GM19452 (cell line): ENCODE data around the gene RPL4.
"Not testable (repeated sequence)": the region's sequence is repeated elsewhere in the genome, so short reads cannot be mapped to it uniquely, and the experiment has no call there.

Experiments used
- ATAC-seq: cut with Tn5 transposase; IDR thresholded peaks from one replicate; pipeline ENCODE4 v1.9.1; 2021; ENCODE audit not compliant: unreplicated experiment

RPL4 gene

GRCh38 chr15:66491846-66492245 is 12.8 kb downstream of the RPL4 start:
- no peak for ATAC-seq

GRCh38 chr15:66489179-66489791 is 15.4 kb downstream of the RPL4 start:
- ATAC-seq = no peak

- no peak for ATAC-seq
These were observed 16.1 kb downstream of the RPL4 start for GRCh38 chr15:66488525-66488924.

- no peak for ATAC-seq
These were observed 17.8 kb downstream of the RPL4 start for GRCh38 chr15:66486887-66487286.

GRCh38 chr15:66484539-66485112 is 20.0 kb downstream of the RPL4 start:
- ATAC-seq = no peak

GRCh38 chr15:66483131-66483566 is 21.5 kb downstream of the RPL4 start:
- ATAC-seq = no peak

- ATAC-seq = no peak
These were observed 22.1 kb downstream of the RPL4 start for GRCh38 chr15:66482539-66482938.

- no peak for ATAC-seq
These were observed 23.4 kb downstream of the RPL4 start for GRCh38 chr15:66481107-66481856.

- ATAC-seq = no peak
These were observed 24.4 kb downstream of the RPL4 start for GRCh38 chr15:66480267-66480666.

- no peak for ATAC-seq
These were observed 27.6 kb downstream of the RPL4 start for GRCh38 chr15:66477011-66477410.

GRCh38 chr15:66476535-66476934 is 28.1 kb downstream of the RPL4 start:
- ATAC-seq = no peak

GRCh38 chr15:66474963-66475362 is 29.7 kb downstream of the RPL4 start:
- no peak for ATAC-seq

GRCh38 chr15:66474135-66474534 is 30.5 kb downstream of the RPL4 start:
- ATAC-seq = no peak

GRCh38 chr15:66472176-66472999 is 32.3 kb downstream of the RPL4 start:
- ATAC-seq = peak; percentile 77

GRCh38 chr15:66470825-66471224 is 33.8 kb downstream of the RPL4 start:
- ATAC-seq = not testable (repeated sequence)

- not testable (repeated sequence) for ATAC-seq
These were observed 37.3 kb downstream of the RPL4 start for GRCh38 chr15:66467162-66468040.

GRCh38 chr15:66465294-66465693 is 39.4 kb downstream of the RPL4 start:
- not testable (repeated sequence) for ATAC-seq

- ATAC-seq = no peak
These were observed 42.0 kb downstream of the RPL4 start for GRCh38 chr15:66462627-66463026.

GRCh38 chr15:66461917-66462316 is 42.7 kb downstream of the RPL4 start:
- no peak for ATAC-seq

- not testable (repeated sequence) for ATAC-seq
These were observed 43.4 kb downstream of the RPL4 start for GRCh38 chr15:66461294-66461693.
